HepG2 (cell line): ENCODE measurements around the gene GLIS1. TPM values are rescaled to one million over a fixed set of nuclear protein-coding genes. Genes with fewer than 3 reads are reported as not detected.

ENCODE experiments used
- ATAC-seq: fragments of 200-7000 bp; cut with Tn5 transposase; 3 replicates; pipeline ENCODE4 v1.9.1; 2020; ENCODE audit warnings: mild to moderate bottlenecking, moderate library complexity
- BruUV-seq: library from RNA; stranded (reverse); fragments of 400-500 nt; replicated peaks from 2 replicates; lab custom pipeline; 2021; lab: Mats Ljungman, UMichigan
- CTCF ChIA-PET: fragments of 300-600 bp; formaldehyde crosslinking; extraction: SDS; loops from one replicate; lab custom pipeline; 2021; ENCODE audit warnings: low total read pairs, inconsistent platforms, low intra/inter-chr PET ratio; lab: Yijun Ruan, JAX
- POLR2A ChIA-PET: fragments of 350-600 bp; sonication (Branson Sonifier 250); formaldehyde crosslinking; loops from one replicate; lab custom pipeline; 2020; ENCODE audit warnings: antibody characterized with exemption, inconsistent platforms; lab: Yijun Ruan, JAX
- DNase-seq: peaks from one replicate; pipeline ENCODE4 v3.0.0-alpha.2; 2015; ENCODE audit warnings: low spot score
- FAIRE-seq: peaks from 3 replicates; lab custom pipeline; 2011; peaks lifted over from hg19 to GRCh38; lab: Jason Lieb, UNC
- H2AFZ ChIP-seq: one replicate; pipeline ENCODE4 v1.6.1; 2011; ENCODE audit warnings: low read length, inconsistent platforms
- H3K27ac ChIP-seq: fragments of 300-600 bp; 3 replicates; pipeline ENCODE4 v1.8.0; 2011; ENCODE audit warnings: mixed run types, mild to moderate bottlenecking, mixed read lengths, low read length, inconsistent platforms; ENCODE audit not compliant: insufficient read depth; ENCODE audit errors: extremely low read length
- H3K27me3 ChIP-seq, 2 experiments: fragments of 200-600 bp in 1 of 2; 2 replicates in 1 of 2; 3 replicates in 1 of 2; pipeline versions ENCODE4 v1.6.0 to v1.8.0; 2011; ENCODE audit warnings: low read length in 2 of 2, mild to moderate bottlenecking in 2 of 2, moderate library complexity in 2 of 2, inconsistent platforms in 1 of 2; ENCODE audit not compliant: insufficient read depth in 2 of 2, control insufficient read depth in 1 of 2
- H3K36me3 ChIP-seq, 2 experiments: fragments of 200-600 bp in 1 of 2; replicated peaks in 1 of 2; 2 replicates in 1 of 2; 3 replicates in 1 of 2; pipeline versions ENCODE4 v1.5.1 to v1.8.0; 2011; ENCODE audit warnings: low read length in 2 of 2, inconsistent platforms in 1 of 2; ENCODE audit not compliant: insufficient read depth in 2 of 2, control insufficient read depth in 1 of 2
- H3K4me1 ChIP-seq: 2 replicates; pipeline ENCODE4 v1.5.1; 2012; ENCODE audit warnings: low read length, inconsistent platforms; ENCODE audit not compliant: insufficient read depth
- H3K4me2 ChIP-seq: 2 replicates; pipeline ENCODE4 v1.6.0; 2011; ENCODE audit warnings: low read depth, low read length, inconsistent platforms
- H3K4me3 ChIP-seq, 3 experiments: fragments of 200-600 bp in 1 of 3; sonication (generic), shearing (Covaris generic) in 1 of 3; replicated peaks in 1 of 3; 2 replicates each; pipeline ENCODE4 v1.5.1; 2011 to 2016; ENCODE audit warnings: low read length in 3 of 3, inconsistent platforms in 2 of 3, low read depth in 2 of 3, mild to moderate bottlenecking in 2 of 3, control low read depth in 1 of 3, mixed read lengths in 1 of 3; ENCODE audit not compliant: insufficient read depth in 1 of 3
- H3K79me2 ChIP-seq: one replicate; pipeline ENCODE4 v1.6.1; 2011; ENCODE audit warnings: low read length, inconsistent platforms; ENCODE audit not compliant: insufficient read depth
- H3K9ac ChIP-seq: 2 replicates; pipeline ENCODE4 v1.6.0; 2011; ENCODE audit warnings: mild to moderate bottlenecking, low read depth, low read length, inconsistent platforms; ENCODE audit not compliant: insufficient read depth
- H3K9me3 ChIP-seq: 2 replicates; pipeline ENCODE4 v1.5.1; 2012; ENCODE audit warnings: mild to moderate bottlenecking, low read length
- H4K20me1 ChIP-seq: 2 replicates; pipeline ENCODE4 v1.6.0; 2011; ENCODE audit warnings: inconsistent platforms, mild to moderate bottlenecking, low read length, moderate library complexity; ENCODE audit not compliant: insufficient read depth
- ELF3 ChIP-seq: IDR thresholded peaks from 2 replicates; pipeline ENCODE4 v1.6.1; 2016; ENCODE audit warnings: missing genetic modification reagents, missing compliant biosample characterization
- GMEB2 ChIP-seq: IDR thresholded peaks from 2 replicates; pipeline ENCODE4 v1.6.1; 2016; ENCODE audit warnings: missing biosample characterization, missing genetic modification reagents, low read depth
- HDAC1 ChIP-seq: sonication (generic); formaldehyde crosslinking; IDR thresholded peaks from 2 replicates; pipeline ENCODE4 v1.5.1; 2020; ENCODE audit warnings: mild to moderate bottlenecking, missing genetic modification reagents
- KDM4B ChIP-seq: sonication (generic); formaldehyde crosslinking; IDR thresholded peaks from 2 replicates; pipeline ENCODE4 v1.4.0; 2020; ENCODE audit warnings: missing genetic modification reagents
- NFE2L2 ChIP-seq: fragments of 150-350 bp; IDR thresholded peaks from 2 replicates; pipeline ENCODE4 v1.6.1; 2014; ENCODE audit warnings: low read length
- PAF1 ChIP-seq: IDR thresholded peaks from 2 replicates; pipeline ENCODE4 v1.6.1; 2016; ENCODE audit warnings: missing genetic modification reagents, missing compliant biosample characterization
- ZNF431 ChIP-seq: sonication (generic); formaldehyde crosslinking; IDR thresholded peaks from 2 replicates; pipeline ENCODE4 v1.9.0; 2022; ENCODE audit warnings: missing genetic modification reagents, low read depth, mild to moderate bottlenecking, borderline replicate concordance
- ZNF44 ChIP-seq: sonication (generic); formaldehyde crosslinking; IDR thresholded peaks from 2 replicates; pipeline ENCODE4 v1.5.1; 2020; ENCODE audit warnings: mild to moderate bottlenecking, missing genetic modification reagents
- ZZZ3 ChIP-seq: sonication (generic); formaldehyde crosslinking; IDR thresholded peaks from 2 replicates; pipeline ENCODE4 v1.4.0; 2020; ENCODE audit warnings: missing genetic modification reagents, mild to moderate bottlenecking, borderline replicate concordance
- WGBS: methylation state at CpG from one replicate; pipeline ENCODE4 v1.1.6; 2017; ENCODE audit warnings: low lambda C conversion rate; 5-methylcytosine and 5-hydroxymethylcytosine counted together
- in situ Hi-C: cut with HindIII; loops from 2 replicates; pipeline ENCODE4 v1.10.0; 2017; ENCODE audit warnings: low pct_unique_long_range_greater_than_20kb; ENCODE audit not compliant: extremely low pct_ligation_motif_present
- intact Hi-C: fragments of 100-400 bp; cut with micrococcal nuclease; formaldehyde crosslinking; loops from one replicate; pipeline ENCODE4 v1.10.0; 2022; ENCODE audit not compliant: unreplicated experiment
- polyA plus RNA-seq, 8 experiments: library from polyadenylated mRNA; depleted of rRNA in 3 of 8; stranded (reverse) in 7 of 8; unstranded in 1 of 8; fragments of >200 nt; fragmentation: Illumina TruSeq in 4 of 8; extraction: Trizol in 4 of 8; gene quantifications; 2 replicates each; pipeline versions ENCODE4 v1.2.1 to v1.2.3, GENCODE V29; 2011 to 2016; ENCODE audit warnings: low read depth in 4 of 8, missing spikeins in 1 of 8, mixed read lengths in 1 of 8; ENCODE audit not compliant: insufficient read depth in 1 of 8
- total RNA-seq, 5 experiments: library from RNA; depleted of rRNA; stranded (reverse); fragments of >200 nt; fragmentation: Illumina TruSeq; extraction: Trizol; gene quantifications; 2 replicates each; pipeline ENCODE4 v1.2.3, GENCODE V29; 2016; ENCODE audit warnings: low read depth in 1 of 5
- TF ChIP-seq, protein P1 (sequence below): sonication (generic); formaldehyde crosslinking; IDR thresholded peaks from 2 replicates; pipeline ENCODE4 v1.8.1; 2022; ENCODE audit warnings: mild to moderate bottlenecking, missing genetic modification reagents
- TF ChIP-seq, protein P2 (sequence below): sonication (generic); formaldehyde crosslinking; conservative IDR thresholded peaks from 2 replicates; pipeline ENCODE4 v1.5.0; 2020; ENCODE audit warnings: missing genetic modification reagents
- TF ChIP-seq, protein P3 (sequence below): sonication (generic); formaldehyde crosslinking; IDR thresholded peaks from 2 replicates; pipeline ENCODE4 v1.4.0; 2020; ENCODE audit warnings: missing genetic modification reagents
- TF ChIP-seq, protein P4 (sequence below): sonication (generic); formaldehyde crosslinking; IDR thresholded peaks from 2 replicates; pipeline ENCODE4 v1.8.0; 2022; ENCODE audit warnings: missing genetic modification reagents, mild to moderate bottlenecking, moderate library complexity, borderline replicate concordance
- TF ChIP-seq, protein P5 (sequence below): sonication (generic); formaldehyde crosslinking; IDR thresholded peaks from 2 replicates; pipeline ENCODE4 v1.5.0; 2020; ENCODE audit warnings: missing genetic modification reagents, mild to moderate bottlenecking, borderline replicate concordance

The GLIS1 gene
- total and polyA plus RNA-seq, 2 of the 13 experiments (the other 11 are each of a cell fraction or from before 2014, with no cell fraction given) = 0.03 TPM; not detected in 1

GRCh38 chr1:53567450-53567849 is 171.5 kb downstream of the GLIS1 start (continued):
- TF ChIP-seq, protein P1, sequence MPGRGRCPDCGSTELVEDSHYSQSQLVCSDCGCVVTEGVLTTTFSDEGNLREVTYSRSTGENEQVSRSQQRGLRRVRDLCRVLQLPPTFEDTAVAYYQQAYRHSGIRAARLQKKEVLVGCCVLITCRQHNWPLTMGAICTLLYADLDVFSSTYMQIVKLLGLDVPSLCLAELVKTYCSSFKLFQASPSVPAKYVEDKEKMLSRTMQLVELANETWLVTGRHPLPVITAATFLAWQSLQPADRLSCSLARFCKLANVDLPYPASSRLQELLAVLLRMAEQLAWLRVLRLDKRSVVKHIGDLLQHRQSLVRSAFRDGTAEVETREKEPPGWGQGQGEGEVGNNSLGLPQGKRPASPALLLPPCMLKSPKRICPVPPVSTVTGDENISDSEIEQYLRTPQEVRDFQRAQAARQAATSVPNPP (CRISPR knock-in tag) = no peak
- TF ChIP-seq ZNF44 = no peak
- TF ChIP-seq, all 625 proteins: peak for 0

- in situ Hi-C loops = no loop called here
- no peaks in the 10 kb centered on the region for H3K36me3 ChIP-seq
- H4K20me1 ChIP-seq = no peaks in the 10 kb centered on the region
- no peak overlapping the region for H3K9ac ChIP-seq
- no peak overlapping the region for H2AFZ ChIP-seq
- ChIA-PET POLR2A (no interaction called here), CTCF (no interaction called here)
- DNase-seq (no peak), FAIRE-seq (no peak), ATAC-seq (no peak)
- no peaks in the 10 kb centered on the region for H3K4me1 ChIP-seq
- no peak overlapping the region for H3K4me2 ChIP-seq
- no peak overlapping the region for H3K27ac ChIP-seq
- intact Hi-C loops = no loop called here
- no peak overlapping the region for H3K4me3 ChIP-seq
- no peaks in the 10 kb centered on the region for H3K9me3 ChIP-seq
- 32% methylated on average over 4 of the region's 4 CpGs for WGBS
- H3K79me2 ChIP-seq = no peaks in the 10 kb centered on the region
- peaks cover 4 to 34% of the 10 kb centered on the region in 2 experiments; a peak in 3 of 5 replicates for H3K27me3 ChIP-seq
- no TSS peak for BruUV-seq
- TF ChIP-seq GMEB2 (CRISPR knock-in tag) (no peak), ZNF431 (CRISPR knock-in tag) (no peak), ELF3 (no peak), HDAC1 (CRISPR knock-in tag) (no peak), NFE2L2 (no peak), KDM4B (CRISPR knock-in tag) (no peak), PAF1 (CRISPR knock-in tag) (no peak), ZZZ3 (no peak)
- TF ChIP-seq, protein P2, sequence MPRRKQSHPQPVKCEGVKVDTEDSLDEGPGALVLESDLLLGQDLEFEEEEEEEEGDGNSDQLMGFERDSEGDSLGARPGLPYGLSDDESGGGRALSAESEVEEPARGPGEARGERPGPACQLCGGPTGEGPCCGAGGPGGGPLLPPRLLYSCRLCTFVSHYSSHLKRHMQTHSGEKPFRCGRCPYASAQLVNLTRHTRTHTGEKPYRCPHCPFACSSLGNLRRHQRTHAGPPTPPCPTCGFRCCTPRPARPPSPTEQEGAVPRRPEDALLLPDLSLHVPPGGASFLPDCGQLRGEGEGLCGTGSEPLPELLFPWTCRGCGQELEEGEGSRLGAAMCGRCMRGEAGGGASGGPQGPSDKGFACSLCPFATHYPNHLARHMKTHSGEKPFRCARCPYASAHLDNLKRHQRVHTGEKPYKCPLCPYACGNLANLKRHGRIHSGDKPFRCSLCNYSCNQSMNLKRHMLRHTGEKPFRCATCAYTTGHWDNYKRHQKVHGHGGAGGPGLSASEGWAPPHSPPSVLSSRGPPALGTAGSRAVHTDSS = no peak
- TF ChIP-seq, protein P3, sequence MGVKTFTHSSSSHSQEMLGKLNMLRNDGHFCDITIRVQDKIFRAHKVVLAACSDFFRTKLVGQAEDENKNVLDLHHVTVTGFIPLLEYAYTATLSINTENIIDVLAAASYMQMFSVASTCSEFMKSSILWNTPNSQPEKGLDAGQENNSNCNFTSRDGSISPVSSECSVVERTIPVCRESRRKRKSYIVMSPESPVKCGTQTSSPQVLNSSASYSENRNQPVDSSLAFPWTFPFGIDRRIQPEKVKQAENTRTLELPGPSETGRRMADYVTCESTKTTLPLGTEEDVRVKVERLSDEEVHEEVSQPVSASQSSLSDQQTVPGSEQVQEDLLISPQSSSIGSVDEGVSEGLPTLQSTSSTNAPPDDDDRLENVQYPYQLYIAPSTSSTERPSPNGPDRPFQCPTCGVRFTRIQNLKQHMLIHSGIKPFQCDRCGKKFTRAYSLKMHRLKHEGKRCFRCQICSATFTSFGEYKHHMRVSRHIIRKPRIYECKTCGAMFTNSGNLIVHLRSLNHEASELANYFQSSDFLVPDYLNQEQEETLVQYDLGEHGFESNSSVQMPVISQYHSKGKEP (CRISPR knock-in tag) = no peak
- TF ChIP-seq, protein P4, sequence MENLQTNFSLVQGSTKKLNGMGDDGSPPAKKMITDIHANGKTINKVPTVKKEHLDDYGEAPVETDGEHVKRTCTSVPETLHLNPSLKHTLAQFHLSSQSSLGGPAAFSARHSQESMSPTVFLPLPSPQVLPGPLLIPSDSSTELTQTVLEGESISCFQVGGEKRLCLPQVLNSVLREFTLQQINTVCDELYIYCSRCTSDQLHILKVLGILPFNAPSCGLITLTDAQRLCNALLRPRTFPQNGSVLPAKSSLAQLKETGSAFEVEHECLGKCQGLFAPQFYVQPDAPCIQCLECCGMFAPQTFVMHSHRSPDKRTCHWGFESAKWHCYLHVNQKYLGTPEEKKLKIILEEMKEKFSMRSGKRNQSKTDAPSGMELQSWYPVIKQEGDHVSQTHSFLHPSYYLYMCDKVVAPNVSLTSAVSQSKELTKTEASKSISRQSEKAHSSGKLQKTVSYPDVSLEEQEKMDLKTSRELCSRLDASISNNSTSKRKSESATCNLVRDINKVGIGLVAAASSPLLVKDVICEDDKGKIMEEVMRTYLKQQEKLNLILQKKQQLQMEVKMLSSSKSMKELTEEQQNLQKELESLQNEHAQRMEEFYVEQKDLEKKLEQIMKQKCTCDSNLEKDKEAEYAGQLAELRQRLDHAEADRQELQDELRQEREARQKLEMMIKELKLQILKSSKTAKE (CRISPR knock-in tag) = no peak
- TF ChIP-seq, protein P5, sequence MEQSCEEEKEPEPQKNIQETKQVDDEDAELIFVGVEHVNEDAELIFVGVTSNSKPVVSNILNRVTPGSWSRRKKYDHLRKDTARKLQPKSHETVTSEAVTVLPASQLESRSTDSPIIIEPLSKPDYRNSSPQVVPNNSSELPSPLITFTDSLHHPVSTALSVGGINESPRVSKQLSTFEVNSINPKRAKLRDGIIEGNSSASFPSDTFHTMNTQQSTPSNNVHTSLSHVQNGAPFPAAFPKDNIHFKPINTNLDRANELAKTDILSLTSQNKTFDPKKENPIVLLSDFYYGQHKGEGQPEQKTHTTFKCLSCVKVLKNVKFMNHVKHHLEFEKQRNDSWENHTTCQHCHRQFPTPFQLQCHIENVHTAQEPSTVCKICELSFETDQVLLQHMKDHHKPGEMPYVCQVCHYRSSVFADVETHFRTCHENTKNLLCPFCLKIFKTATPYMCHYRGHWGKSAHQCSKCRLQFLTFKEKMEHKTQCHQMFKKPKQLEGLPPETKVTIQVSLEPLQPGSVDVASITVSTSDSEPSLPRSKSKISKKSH (CRISPR knock-in tag) = no peak
Measured at GRCh38 chr1:53563611-53564010, 175.4 kb downstream of the GLIS1 start.
